GM12873 (cell line): ENCODE data around the gene PRSS27.

Source experiments
- TF ChIP-seq, protein P1 (sequence below): IDR thresholded peaks from 2 replicates; pipeline ENCODE4 v1.5.1; 2012; ENCODE audit warnings: low read depth, mild to moderate bottlenecking, moderate library complexity, low read length, control low read depth; ENCODE audit not compliant: insufficient read depth; ENCODE audit errors: missing control alignments

PRSS27 gene

DNA sequence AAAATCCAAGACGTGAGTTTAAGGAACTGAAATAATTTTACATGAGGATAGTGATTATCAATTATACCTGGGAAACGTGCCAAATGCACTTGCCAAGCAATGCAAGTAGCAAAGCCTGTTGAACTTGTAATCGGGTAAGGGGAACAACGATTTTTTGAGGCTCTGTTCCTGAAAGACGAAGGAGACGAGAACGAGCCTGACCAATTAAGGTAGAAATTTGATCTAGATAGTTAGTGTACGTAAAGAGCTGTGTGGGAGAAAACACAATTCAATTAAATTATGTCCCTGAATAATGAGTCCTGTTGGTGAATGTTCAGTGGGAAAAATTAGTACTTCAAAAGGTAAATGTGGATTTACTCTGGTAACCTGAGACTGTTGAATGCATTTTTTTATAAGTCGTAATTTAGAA is 55.4 kb downstream of the PRSS27 start:
- TF ChIP-seq, protein P1, sequence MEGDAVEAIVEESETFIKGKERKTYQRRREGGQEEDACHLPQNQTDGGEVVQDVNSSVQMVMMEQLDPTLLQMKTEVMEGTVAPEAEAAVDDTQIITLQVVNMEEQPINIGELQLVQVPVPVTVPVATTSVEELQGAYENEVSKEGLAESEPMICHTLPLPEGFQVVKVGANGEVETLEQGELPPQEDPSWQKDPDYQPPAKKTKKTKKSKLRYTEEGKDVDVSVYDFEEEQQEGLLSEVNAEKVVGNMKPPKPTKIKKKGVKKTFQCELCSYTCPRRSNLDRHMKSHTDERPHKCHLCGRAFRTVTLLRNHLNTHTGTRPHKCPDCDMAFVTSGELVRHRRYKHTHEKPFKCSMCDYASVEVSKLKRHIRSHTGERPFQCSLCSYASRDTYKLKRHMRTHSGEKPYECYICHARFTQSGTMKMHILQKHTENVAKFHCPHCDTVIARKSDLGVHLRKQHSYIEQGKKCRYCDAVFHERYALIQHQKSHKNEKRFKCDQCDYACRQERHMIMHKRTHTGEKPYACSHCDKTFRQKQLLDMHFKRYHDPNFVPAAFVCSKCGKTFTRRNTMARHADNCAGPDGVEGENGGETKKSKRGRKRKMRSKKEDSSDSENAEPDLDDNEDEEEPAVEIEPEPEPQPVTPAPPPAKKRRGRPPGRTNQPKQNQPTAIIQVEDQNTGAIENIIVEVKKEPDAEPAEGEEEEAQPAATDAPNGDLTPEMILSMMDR = no peak

DNA sequence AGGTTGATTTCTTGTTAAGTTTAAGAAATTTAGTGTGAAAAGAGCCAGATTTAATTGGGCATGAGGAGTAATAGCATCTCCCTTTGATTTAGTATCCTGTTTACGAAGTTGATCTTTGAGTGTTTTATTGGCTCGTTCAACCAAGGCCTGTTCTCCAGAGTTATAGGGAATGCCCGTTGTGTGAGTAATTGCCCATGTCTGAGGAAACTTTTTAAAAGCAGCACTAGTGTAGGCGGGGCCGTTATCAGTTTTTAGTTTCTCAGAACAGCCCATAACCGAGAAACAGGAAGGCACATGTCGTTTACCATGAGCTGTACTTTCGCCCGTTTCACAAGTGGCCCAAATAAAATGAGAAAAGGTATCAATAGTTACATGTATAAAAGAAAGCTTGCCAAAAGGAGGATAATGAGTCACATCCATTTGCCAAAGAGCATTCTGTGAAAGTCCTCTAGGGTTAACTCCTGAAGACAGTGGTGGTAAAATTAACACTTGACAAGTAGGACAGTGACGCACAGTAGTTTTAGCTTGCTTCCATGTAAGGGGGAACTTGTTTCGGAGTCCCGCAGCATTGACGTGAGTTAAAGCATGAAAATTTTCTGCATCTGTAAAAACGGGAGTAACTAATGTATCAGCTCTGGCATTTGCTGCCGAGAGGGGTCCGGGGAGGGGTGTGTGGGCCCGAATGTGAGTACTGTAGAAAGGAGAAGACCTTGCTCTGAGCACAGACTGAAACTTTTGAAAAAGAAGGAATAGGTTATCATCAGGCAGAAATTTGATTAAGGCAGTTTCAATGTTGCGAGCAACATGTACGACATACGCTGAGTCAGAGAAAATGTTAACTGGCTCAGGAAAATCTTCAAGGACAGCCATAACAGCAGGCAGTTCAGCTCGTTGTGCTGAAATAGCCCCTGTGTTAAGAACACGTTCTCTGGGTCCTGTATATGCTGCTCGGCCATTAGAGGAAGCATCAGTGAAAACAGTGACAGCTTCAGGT is 56.2 kb downstream of the PRSS27 start:
- TF ChIP-seq, protein P1 = no peak
